HG03039 (cell line): Measurements from ENCODE around the gene LYPLAL1.
A peak's percentile ranks its signal among the peaks of the same experiment; 100 is the strongest.
"Not testable (repeated sequence)": the region's sequence is repeated elsewhere in the genome, so short reads cannot be mapped to it uniquely, and the experiment has no call there.

Source experiments
- ATAC-seq: cut with Tn5 transposase; IDR thresholded peaks from one replicate; pipeline ENCODE4 v1.9.1; 2021; ENCODE audit warnings: mild to moderate bottlenecking, moderate library complexity; ENCODE audit not compliant: unreplicated experiment

The LYPLAL1 gene

DNA sequence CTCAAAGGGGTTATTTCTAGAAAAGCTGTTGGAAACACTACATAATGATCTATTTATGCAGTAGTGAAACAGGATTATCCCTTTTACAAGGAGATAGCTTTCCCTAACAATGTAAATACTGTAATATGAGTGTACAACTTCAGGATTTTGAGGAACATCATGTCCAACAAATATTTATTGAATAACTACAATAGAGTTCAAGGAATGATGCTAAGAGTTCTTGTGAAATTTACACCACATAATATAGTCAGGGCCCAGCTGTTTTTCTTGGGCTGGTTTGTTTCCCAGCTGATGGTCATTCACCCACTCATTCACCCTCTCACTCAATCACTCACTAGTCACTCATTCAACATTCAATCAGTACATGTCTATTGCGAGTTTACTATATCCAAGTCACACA lies 12.3 kb upstream of the LYPLAL1 start:
- ATAC-seq, result no peak

DNA sequence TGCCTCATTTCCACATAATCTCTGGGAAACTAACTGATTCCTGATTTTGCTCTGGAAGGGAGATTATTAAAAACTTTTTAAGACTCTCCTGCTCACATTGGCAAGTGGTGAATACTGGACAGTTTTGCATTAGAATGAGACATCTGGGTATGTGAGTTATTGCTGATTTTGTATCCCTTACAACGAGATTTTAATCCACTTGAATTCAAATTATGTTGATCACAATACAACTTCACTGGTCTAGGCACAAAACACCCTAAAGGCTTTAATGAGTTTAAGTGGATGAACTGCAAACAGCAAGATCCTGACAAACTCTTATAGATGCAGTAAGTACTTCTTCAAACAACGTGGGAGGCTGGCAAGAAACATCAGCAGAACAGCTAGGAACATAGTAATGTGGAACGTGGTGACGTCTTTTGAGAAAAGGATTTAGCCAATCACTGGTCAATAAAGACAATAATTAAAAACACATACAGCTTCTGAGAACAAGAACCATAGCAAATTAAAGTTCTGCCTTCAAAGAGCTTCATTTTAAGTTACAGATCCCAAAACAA lies 10.2 kb upstream of the LYPLAL1 start:
- no peak for ATAC-seq

DNA sequence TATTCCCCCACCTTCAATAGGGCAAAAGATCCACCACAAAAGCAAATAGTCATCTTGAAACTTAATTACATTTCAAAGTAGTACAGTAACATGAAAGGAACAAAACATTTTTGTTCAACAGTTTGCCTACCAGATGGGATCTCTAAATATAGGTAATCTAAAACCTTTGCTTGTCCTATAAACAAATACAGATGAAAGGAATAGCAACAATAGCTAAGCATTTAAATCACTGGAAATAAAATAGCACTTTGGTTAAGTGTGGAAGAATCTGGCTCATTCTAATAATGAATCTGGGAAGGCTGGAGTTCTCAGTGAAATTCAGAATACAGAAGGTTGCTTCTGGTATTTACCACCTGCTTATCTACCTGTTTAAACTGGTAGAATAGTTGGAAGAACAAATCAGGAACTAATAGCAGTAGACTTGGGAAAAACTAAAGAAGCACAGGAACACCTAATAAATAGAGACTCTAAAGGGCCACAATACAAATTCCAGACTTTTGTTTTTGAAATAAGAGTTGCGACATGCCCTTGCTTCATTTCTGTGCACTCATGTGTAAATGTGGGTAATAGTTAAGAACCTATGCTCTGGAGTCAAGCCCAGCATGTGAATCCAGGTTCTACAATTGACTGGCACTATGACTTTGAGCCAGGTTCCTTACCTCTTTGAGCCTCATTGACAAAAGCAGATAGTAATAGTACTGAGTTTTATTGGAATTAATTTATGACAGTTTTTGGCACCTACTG lies 2.3 kb upstream of the LYPLAL1 start:
- ATAC-seq, result no peak

DNA sequence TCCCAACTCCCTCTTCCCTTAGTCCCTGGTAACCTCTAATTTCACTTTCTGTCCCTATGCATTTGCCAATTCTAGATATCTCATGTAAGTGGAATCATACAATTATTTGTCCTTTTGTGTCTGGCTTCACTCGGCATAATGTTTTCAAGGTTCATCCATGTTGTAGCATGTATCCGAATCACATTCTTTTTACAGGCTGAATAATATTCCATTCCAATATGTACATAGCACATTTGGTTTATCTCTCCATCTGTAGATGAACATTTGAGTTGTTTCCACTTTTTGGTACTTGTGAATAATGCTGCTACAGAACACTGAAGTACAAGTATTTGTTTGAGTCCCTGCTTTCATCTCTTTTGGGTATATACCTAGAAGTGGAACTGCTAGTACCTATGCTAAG lies 857 bp upstream of the LYPLAL1 start:
- ATAC-seq, result no peak

- no peak for ATAC-seq
Observed at GRCh38 chr1:219173434-219173757, 282 bp upstream of the LYPLAL1 start.

- no peak for ATAC-seq
Observed at GRCh38 chr1:219174460-219175211, 958 bp downstream of the LYPLAL1 start.

DNA sequence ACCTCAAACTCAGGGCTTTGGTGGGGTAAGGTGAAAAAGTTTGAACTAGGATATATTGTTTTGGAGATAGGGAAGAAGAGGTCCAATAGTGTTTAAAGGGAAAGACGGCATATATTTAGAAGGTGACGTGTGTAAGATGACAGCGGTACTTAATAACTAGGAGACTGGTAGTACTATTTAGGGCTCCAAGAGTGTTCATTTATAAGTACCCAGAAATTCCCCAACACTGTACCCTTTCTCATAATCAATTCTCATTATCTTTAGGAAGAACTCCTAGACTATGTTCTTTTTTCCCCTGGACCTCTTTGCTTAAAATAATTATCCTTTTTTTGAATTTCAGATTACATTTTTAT lies 1.5 kb downstream of the LYPLAL1 start:
- ATAC-seq, result no peak

GRCh38 chr1:219176168-219176567 lies 2.5 kb downstream of the LYPLAL1 start:
- no peak for ATAC-seq

DNA sequence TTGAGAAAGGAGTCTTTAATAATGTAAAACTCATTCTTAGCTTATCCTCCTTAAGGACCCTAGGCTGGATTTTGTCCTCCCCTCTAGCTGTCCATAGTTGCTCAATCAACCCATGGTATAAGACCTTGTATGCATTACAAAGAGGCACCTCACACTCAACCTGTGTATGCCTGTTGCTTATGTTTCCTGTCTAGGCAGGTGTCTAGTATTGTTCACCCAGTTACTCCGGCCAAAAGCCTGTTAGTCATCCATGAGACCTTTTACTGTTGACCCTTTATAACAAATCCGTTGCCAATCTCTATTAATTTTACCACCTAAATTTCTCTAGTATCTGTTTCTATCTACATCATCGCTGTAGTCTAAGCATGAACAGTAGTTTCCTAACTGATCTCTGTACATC lies 3.7 kb downstream of the LYPLAL1 start:
- no peak for ATAC-seq

DNA sequence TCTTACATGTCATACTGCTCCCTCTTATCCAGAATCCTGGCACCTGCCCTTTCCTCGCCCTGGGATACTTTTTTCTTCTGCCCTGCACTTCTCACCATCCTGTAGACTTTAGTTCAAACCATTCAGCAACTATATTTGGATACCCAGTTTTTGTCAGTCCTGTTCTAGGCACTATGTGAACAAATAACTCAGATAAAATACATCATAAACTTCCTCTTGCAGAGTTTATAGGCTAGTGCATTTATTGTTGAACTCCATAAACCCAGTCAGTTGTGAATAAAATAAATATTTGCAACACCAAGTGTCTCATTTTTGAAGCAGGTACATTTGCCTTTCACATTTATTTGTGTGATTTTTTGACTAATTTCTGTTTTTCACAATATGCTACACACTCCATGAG lies 4.3 kb downstream of the LYPLAL1 start:
- ATAC-seq, result no peak

DNA sequence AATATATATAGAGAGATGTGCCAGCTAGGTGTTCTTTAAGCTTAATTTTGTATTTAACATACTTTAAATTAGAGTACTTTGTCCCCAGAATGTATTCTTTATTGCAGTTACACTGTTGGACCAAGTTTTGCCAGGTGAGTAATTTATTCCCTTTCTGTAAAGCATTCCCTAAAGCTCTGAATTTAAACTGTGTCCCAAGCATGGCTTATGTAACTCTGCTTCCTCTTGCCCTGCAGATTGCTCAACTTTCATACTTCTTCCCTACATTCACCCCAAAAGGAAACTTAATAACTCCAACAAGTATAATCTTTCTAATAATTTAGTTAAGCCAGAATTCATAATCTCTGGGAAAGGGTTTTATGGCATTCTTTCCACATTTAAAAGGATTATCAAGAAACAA lies 5.6 kb downstream of the LYPLAL1 start:
- no peak for ATAC-seq

DNA sequence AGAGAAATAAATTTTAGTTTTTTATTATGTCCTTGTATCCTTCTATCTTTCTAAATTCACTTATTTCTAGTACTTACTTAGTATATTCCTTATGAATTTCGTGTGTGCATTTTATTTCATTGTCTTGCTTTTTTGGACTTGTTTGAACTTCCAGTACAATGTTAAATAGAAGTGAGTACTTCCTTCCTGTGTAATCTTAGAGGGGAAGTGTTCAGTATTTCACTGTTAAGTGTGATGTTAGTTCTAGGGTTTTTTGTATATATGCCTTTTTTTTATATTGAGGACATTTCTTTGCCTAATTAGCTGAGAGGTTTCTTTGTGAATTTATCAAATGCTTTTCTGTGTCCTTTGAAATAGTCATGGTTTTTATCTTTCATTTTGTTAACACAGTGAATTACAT lies 10.7 kb downstream of the LYPLAL1 start:
- no peak for ATAC-seq

GRCh38 chr1:219185486-219186117 lies 11.9 kb downstream of the LYPLAL1 start:
- no peak for ATAC-seq

- ATAC-seq, result peak; percentile 28
Observed at GRCh38 chr1:219188331-219188803, 14.7 kb downstream of the LYPLAL1 start.

- ATAC-seq, result peak; percentile 77
Observed at GRCh38 chr1:219189021-219189824, 15.5 kb downstream of the LYPLAL1 start.

DNA sequence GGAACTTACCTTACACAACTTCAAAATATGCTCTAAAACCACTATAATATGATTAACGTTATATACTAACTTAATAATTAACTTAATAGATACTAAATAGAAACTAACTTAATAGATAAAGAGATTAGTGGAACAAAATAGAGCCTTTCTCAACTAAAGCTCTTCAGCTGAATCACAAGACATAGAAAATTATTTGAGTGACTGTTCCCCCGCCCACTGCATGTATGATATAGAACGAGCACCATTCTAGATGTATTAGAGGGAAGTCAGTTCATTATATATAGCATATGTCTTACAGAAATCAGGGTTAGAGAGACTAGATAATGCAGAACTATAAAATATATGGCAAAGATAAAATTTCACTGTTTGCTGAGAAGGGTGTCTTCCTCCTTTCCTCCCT lies 16.3 kb downstream of the LYPLAL1 start:
- no peak for ATAC-seq

DNA sequence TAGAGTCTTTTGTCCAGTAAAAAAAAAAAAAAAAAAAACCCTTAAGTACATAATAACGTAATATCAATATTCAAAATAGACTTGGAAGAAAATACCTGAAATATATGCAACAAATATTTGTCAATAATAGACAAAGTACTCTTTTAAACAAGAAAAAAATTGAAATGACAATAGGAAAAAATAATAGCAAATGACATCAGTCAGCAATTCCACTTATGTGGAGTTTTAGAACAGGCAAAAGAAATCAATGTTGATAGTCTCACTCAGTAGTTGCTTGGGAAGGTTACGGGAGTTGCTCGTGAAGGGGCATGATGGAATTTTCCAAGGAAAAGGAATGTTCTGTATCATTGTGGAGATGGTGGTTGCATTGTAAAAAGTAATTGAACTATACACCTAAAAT lies 16.9 kb downstream of the LYPLAL1 start:
- no peak for ATAC-seq

DNA sequence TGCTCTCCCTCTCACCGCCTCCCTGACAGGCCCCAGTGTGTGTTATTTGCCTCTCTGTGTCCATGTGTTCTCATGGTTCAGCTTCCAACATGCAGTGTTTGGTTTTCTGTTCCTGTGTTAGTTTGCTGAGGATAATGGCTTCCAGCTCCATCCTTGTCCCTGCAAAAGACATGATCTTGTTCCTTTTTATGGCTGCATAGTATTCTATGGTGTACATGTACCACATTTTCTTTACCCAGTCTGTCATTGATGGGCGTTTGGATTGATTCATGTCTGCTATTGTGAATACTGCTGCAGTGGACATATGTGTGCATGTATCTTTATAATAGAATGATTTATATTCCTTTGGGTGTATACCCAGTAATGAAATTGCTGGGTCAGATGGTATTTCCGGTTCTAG lies 22.2 kb downstream of the LYPLAL1 start:
- not testable (repeated sequence) for ATAC-seq

GRCh38 chr1:219201656-219202055 lies 28.0 kb downstream of the LYPLAL1 start:
- no peak for ATAC-seq

DNA sequence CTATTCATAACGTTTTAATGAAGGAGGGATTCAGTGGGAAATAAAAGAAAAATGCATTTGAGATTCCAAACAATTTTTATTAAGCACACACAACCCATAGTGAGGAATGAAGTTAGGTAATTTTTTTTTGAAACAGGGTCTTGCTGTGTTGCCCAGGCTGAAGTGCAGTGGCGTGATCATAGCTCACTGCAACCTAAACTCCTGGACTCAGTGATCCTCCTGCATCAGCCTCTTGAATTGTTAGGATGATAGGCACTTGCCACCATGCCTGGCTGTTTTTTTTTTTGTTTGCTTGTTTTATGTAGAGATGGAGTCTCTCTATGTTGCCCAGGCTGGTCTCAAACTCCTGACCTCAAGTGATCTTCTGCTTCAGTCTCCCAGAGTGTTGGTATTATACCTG lies 28.9 kb downstream of the LYPLAL1 start:
- ATAC-seq, result no peak

DNA sequence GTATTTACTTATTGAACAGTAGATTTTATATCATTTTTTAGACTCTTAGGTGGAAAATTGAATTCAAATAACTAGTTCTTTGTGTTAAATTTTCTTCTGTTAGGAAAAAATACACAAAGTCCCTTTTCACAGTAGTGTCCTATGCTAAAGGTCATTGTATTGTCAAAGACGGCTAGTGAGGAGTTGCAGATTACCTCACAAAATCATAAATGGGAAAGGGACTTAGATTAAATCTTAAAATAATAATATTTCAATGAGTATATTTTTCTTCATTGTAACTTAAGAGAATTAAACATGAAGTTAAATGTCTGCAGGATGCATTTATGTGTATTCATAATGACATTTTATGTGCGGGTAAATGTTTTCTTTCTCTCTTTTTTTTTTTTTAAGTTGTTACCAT lies 32.7 kb downstream of the LYPLAL1 start:
- ATAC-seq, result no peak
